ENCODE data around the gene PPHLN1. TPM values are rescaled to one million over a fixed set of nuclear protein-coding genes. Genes with fewer than 3 reads are reported as not detected.

Gene PPHLN1
- total and polyA plus RNA-seq, 4 experiments from 2014 or later = 98.0 to 160 (median 128) TPM

DNA sequence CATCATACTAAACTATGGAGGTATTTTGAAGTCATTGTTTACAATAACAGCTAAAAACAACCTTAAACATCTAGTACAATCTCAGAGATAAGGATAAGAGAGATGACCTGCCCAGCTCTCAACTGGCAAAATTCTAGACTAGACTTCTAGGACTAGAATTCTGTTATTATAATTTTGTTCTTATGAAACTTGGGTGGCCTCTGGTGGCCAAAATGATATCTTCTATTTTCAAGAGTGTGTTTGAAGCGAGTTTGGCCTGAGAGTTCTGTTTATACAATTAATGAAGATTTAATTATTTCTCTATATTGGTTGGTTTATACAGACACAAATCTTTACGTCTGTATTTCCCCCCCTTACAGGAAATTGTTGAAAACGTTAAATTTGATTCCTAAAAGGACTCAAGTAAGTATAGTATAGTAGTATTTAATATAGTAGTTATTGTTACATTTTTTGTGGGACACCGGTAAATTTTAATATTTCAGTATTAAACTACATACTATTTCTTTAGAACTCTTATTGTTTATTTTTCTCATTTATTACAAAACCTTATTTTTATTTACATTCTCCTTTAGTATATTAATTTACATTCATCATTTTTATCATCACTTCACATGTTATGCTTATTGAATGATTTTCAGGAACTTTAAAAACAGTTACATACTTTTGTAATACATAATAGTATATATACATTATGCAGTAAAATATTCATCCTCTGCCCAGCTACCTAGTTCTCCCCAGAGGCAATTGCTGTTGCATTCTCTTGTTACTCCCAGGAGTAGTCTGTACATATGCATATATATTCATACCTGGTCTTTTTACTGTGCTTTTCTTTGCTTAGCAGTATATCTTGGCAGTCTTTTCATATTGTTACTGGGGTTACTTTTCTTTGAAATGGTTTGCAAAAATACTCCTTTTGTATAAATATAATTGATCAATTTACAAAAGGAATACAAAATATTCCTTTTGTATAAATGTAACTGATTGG, 6.6 kb downstream of the PPHLN1 start:
- peaks cover 43 to 68% (median 53%) of the 10 kb centered on the region in 4 donors for H3K4me1 Mint-ChIP-seq

DNA sequence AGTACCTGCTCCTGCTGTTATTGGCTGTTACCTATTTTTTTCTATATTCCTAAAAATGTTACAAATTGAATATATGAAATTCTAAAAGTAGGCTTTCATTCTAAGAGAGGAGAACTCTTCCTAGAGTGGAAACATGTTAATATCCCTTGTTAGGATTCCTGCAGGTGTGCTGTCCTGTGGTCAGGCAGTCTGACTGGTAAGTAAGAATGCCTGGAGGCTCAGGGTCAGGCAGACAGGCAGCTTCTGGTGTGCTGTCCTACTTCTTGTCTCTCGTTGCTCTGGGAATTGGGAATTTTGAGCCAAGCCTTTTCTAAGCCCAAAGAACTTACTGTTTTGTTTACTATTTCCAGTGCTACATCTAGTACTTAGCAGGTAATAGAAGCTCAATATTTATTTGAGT, 10.3 kb downstream of the PPHLN1 start:
- no peak overlapping the region for H3K27ac Mint-ChIP-seq
- ChIA-PET CTCF (ENCODE audit: partially characterized antibody) (interaction anchor here (1.2 to 1.6 kb wide), 2 partner anchors 11 to 36 kb away, joined by 4 read pairs; partner anchors contain the start of genes PPHLN1 and ZCRB1), POLR2A (ENCODE audit: partially characterized antibody) (no interaction called here)
- DNase-seq = no peak
- no peaks in the 10 kb centered on the region for H3K27me3 Mint-ChIP-seq
- H3K4me1 ChIP-seq (ENCODE audit: insufficient read depth, low read length) = peaks cover 50% of the 10 kb centered on the region
- H3K36me3 ChIP-seq (ENCODE audit: insufficient read depth, low read length) = peaks cover 10% of the 10 kb centered on the region
- peaks cover 22 to 33% of the 10 kb centered on the region in 2 donors for H3K36me3 Mint-ChIP-seq
- H3K9me3 ChIP-seq (ENCODE audit: control insufficient read depth in 1 of 2, low read length in 2 of 2) = no peaks in the 10 kb centered on the region
- no peak overlapping the region for H3K4me3 ChIP-seq (ENCODE audit: low read length in 2 of 2)
- peaks cover 37 to 51% (median 43%) of the 10 kb centered on the region in 4 donors for H3K4me1 Mint-ChIP-seq
- no peaks in the 10 kb centered on the region for H3K9me3 Mint-ChIP-seq
- no peak overlapping the region for H3K4me3 Mint-ChIP-seq
- no peak overlapping the region for H3K27ac ChIP-seq (ENCODE audit: low read depth, low read length)
- intact Hi-C loops (cut with micrococcal nuclease) = no loop called here
- no peaks in the 10 kb centered on the region for H3K27me3 ChIP-seq (ENCODE audit: insufficient read depth, low read length)

More for the DNA sequence above, 6.6 kb downstream of the PPHLN1 start:
- POLR2A ChIA-PET (ENCODE audit: partially characterized antibody) = interaction anchor here (0.7 to 0.9 kb wide), 2 partner anchors 96 to 225 kb away, joined by 3 read pairs; no protein-coding TSS in a partner anchor
- no peaks in the 10 kb centered on the region for H3K27me3 ChIP-seq (ENCODE audit: insufficient read depth, low read length)
- H3K27ac ChIP-seq (ENCODE audit: low read depth, low read length) = peak overlapping the region; percentile 16
- Mint-ChIP-seq H3K27ac (peak overlapping the region in 3 of 7 donors; percentile 17 to 50 (median 35)), H3K27me3 (no peaks in the 10 kb centered on the region), H3K4me3 (no peak overlapping the region), H3K36me3 (peaks cover 9 to 17% of the 10 kb centered on the region in 2 donors), H3K9me3 (no peaks in the 10 kb centered on the region)
- H3K4me3 ChIP-seq (ENCODE audit: low read length in 2 of 2) = no peak overlapping the region
- intact Hi-C loops (cut with micrococcal nuclease) = loop anchor here (1.0 to 5.0 kb wide), 3 partner anchors 203 to 1055 kb away; no protein-coding TSS in a partner anchor
- H3K36me3 ChIP-seq (ENCODE audit: insufficient read depth, low read length) = peaks cover 10% of the 10 kb centered on the region
- peaks cover 60% of the 10 kb centered on the region for H3K4me1 ChIP-seq (ENCODE audit: insufficient read depth, low read length)
- CTCF ChIA-PET (ENCODE audit: partially characterized antibody) = interaction anchor here (0.7 to 2.2 kb wide), 16 partner anchors 9 to 308 kb away, joined by 3 to 8 read pairs (median 5); partner anchors contain the start of gene GXYLT1
- DNase-seq = peak in 4 of 5 donors; percentile 33 to 47 (median 44)
- H3K9me3 ChIP-seq (ENCODE audit: control insufficient read depth in 1 of 2, low read length in 2 of 2) = no peaks in the 10 kb centered on the region

DNA sequence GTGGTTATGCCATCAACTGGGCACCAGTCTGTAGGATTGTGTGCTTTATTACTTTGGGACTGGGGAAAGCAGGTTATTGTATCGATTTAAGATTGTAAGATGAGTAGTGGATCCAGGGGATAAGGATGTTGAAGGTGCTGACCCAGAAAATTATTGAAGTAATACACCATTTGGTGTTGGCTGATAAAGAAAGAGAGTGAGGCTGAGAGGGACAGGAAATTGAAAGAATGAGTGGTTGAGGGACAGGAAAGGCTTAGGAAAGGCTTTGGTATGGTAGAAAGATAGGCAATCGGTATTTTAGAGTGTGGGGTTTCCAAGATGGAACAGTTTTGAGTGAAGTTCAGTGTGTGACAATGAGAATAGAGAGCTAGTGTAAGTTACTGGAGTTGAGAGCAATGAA, 12.3 kb downstream of the PPHLN1 start:
- H3K27me3 Mint-ChIP-seq = no peaks in the 10 kb centered on the region
- Histone ChIP-seq H3K4me1 (ENCODE audit: insufficient read depth, low read length) (peaks cover 38% of the 10 kb centered on the region), H3K36me3 (ENCODE audit: insufficient read depth, low read length) (peaks cover 10% of the 10 kb centered on the region), H3K27me3 (ENCODE audit: insufficient read depth, low read length) (no peaks in the 10 kb centered on the region), H3K9me3 (ENCODE audit: control insufficient read depth in 1 of 2, low read length in 2 of 2) (no peaks in the 10 kb centered on the region), H3K27ac (ENCODE audit: low read depth, low read length) (no peak overlapping the region), H3K4me3 (ENCODE audit: low read length in 2 of 2) (no peak overlapping the region)
- ChIA-PET POLR2A (ENCODE audit: partially characterized antibody) (no interaction called here), CTCF (ENCODE audit: partially characterized antibody) (interaction anchor here (0.9 kb wide), 1 partner anchor 34 kb away, joined by 3 read pairs; no protein-coding TSS in a partner anchor)
- peaks cover 28 to 42% of the 10 kb centered on the region in 2 donors for H3K36me3 Mint-ChIP-seq
- peak overlapping the region in 3 of 8 donors; percentile 0 to 39 (median 37) for H3K4me3 Mint-ChIP-seq
- peak overlapping the region in 2 of 7 donors; percentile 29 to 53 for H3K27ac Mint-ChIP-seq
- no peaks in the 10 kb centered on the region for H3K9me3 Mint-ChIP-seq
- no peak for DNase-seq
- intact Hi-C loops (cut with micrococcal nuclease) = no loop called here
- H3K4me1 Mint-ChIP-seq = peaks cover 35 to 48% (median 40%) of the 10 kb centered on the region in 4 donors

DNA sequence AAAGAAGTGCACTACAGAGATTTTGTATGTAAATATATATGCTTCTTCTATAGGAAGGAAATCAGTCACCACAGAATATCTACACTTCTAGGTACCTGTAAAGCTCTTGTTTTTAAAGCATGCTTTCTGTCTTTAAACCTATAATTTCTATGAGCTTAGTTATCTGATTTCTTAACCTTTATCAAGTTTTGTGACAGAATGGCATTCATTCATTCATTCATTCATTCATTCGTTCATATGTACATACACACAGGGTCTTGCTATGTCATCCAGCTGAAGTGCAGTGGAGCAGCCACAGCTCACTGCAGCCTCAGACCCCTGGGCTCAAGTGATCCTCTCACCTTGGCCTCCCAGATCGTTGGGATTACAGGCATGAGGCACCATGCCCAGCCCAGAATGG, 16.1 kb downstream of the PPHLN1 start:
- Mint-ChIP-seq H3K4me1 (peaks cover 36 to 56% (median 40%) of the 10 kb centered on the region in 4 donors), H3K27me3 (no peaks in the 10 kb centered on the region), H3K27ac (no peak overlapping the region), H3K36me3 (peaks cover 28 to 37% of the 10 kb centered on the region in 2 donors), H3K4me3 (peak overlapping the region in 1 of 8 donors; percentile 4), H3K9me3 (no peaks in the 10 kb centered on the region)
- no peaks in the 10 kb centered on the region for H3K9me3 ChIP-seq (ENCODE audit: control insufficient read depth in 1 of 2, low read length in 2 of 2)
- H3K36me3 ChIP-seq (ENCODE audit: insufficient read depth, low read length) = peaks cover 2% of the 10 kb centered on the region
- DNase-seq = no peak
- H3K27ac ChIP-seq (ENCODE audit: low read depth, low read length) = no peak overlapping the region
- POLR2A ChIA-PET (ENCODE audit: partially characterized antibody) = no interaction called here
- no peaks in the 10 kb centered on the region for H3K27me3 ChIP-seq (ENCODE audit: insufficient read depth, low read length)
- no peak overlapping the region for H3K4me3 ChIP-seq (ENCODE audit: low read length in 2 of 2)
- H3K4me1 ChIP-seq (ENCODE audit: insufficient read depth, low read length) = peaks cover 43% of the 10 kb centered on the region
- intact Hi-C loops (cut with micrococcal nuclease) = no loop called here
- CTCF ChIA-PET (ENCODE audit: partially characterized antibody) = interaction anchor here (1.3 to 1.6 kb wide), 3 partner anchors 10 to 30 kb away, joined by 4 to 6 read pairs (median 5); no protein-coding TSS in a partner anchor

DNA sequence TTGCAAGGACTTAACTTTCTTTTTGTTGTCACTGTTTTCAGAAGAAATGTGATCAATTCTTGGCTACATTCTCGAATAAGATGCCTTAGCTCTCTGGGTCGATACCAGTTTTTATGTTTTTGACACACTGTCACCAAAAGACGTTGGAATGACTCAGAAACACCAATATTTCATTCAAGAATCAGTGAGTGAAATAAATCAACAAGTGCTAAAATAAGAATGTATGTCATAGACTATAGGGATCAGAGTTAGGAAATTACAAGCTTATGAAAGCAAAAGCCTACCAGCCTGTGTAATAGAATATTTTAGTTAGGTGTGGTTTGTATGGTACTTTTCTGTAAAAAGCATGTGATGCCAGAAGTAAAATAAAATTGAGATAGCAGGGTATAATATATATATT, 17.8 kb downstream of the PPHLN1 start:
- CTCF ChIA-PET (ENCODE audit: partially characterized antibody) = interaction anchor here (1.2 kb wide), 1 partner anchor 29 kb away, joined by 8 read pairs; no protein-coding TSS in a partner anchor
- no peak overlapping the region for H3K27ac Mint-ChIP-seq
- POLR2A ChIA-PET (ENCODE audit: partially characterized antibody) = no interaction called here

DNA sequence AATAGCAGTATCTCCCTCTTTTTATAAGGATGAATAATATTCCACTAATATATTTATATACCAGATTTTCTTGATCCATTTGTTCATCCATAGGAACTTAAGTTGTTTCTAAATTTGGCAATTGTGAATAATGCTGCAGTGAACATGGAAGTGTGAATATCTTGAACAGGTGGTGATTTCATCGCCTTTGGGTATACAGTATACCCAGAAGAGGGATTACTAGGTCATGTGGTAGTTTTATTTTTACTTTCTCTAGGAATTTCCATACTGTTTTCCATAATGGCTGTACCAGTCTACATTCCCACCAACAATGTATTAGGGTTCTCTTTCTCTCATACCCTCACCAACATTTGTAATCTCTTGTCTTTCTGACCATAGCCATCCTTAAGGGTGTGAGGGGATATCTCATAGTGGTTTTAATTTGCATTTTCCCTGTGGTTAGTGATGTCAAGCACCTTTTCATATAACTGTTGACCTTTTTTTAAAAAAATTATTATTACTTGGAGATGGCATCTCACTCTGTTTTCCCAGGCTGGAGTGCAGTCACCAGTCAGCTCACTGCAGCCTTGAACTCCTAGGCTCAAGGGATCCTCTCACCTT, 20.5 kb downstream of the PPHLN1 start:
- DNase-seq = no peak
- no peak overlapping the region for H3K4me3 Mint-ChIP-seq
- H3K27me3 Mint-ChIP-seq = no peaks in the 10 kb centered on the region
- Histone ChIP-seq H3K9me3 (ENCODE audit: control insufficient read depth in 1 of 2, low read length in 2 of 2) (no peaks in the 10 kb centered on the region), H3K27ac (ENCODE audit: low read depth, low read length) (no peak overlapping the region), H3K4me1 (ENCODE audit: insufficient read depth, low read length) (peaks cover 26% of the 10 kb centered on the region), H3K36me3 (ENCODE audit: insufficient read depth, low read length) (no peaks in the 10 kb centered on the region), H3K27me3 (ENCODE audit: insufficient read depth, low read length) (no peaks in the 10 kb centered on the region), H3K4me3 (ENCODE audit: low read length in 2 of 2) (no peak overlapping the region)
- no peaks in the 10 kb centered on the region for H3K9me3 Mint-ChIP-seq
- POLR2A ChIA-PET (ENCODE audit: partially characterized antibody) = no interaction called here
- peaks cover 21 to 28% of the 10 kb centered on the region in 2 donors for H3K36me3 Mint-ChIP-seq
- intact Hi-C loops (cut with micrococcal nuclease) = no loop called here
- no peak overlapping the region for H3K27ac Mint-ChIP-seq
- peaks cover 23 to 43% (median 30%) of the 10 kb centered on the region in 4 donors for H3K4me1 Mint-ChIP-seq
- CTCF ChIA-PET (ENCODE audit: partially characterized antibody) = interaction anchor here (1.3 to 2.2 kb wide), 3 partner anchors 12 to 15 kb away, joined by 3 to 7 read pairs (median 7); no protein-coding TSS in a partner anchor

More for the DNA sequence above, 17.8 kb downstream of the PPHLN1 start:
- intact Hi-C loops (cut with micrococcal nuclease) = no loop called here
- Histone ChIP-seq H3K36me3 (ENCODE audit: insufficient read depth, low read length) (no peaks in the 10 kb centered on the region), H3K27me3 (ENCODE audit: insufficient read depth, low read length) (no peaks in the 10 kb centered on the region), H3K4me3 (ENCODE audit: low read length in 2 of 2) (no peak overlapping the region), H3K27ac (ENCODE audit: low read depth, low read length) (no peak overlapping the region), H3K9me3 (ENCODE audit: control insufficient read depth in 1 of 2, low read length in 2 of 2) (no peaks in the 10 kb centered on the region), H3K4me1 (ENCODE audit: insufficient read depth, low read length) (peaks cover 37% of the 10 kb centered on the region)
- H3K4me1 Mint-ChIP-seq = peaks cover 31 to 51% (median 35%) of the 10 kb centered on the region in 4 donors
- no peaks in the 10 kb centered on the region for H3K9me3 Mint-ChIP-seq
- no peak for DNase-seq
- no peaks in the 10 kb centered on the region for H3K27me3 Mint-ChIP-seq
- no peak overlapping the region for H3K4me3 Mint-ChIP-seq
- H3K36me3 Mint-ChIP-seq = peaks cover 21 to 36% of the 10 kb centered on the region in 2 donors
